ENCODE data around the gene BRF1.
"Not testable (repeated sequence)": the region's sequence is repeated elsewhere in the genome, so short reads cannot be mapped to it uniquely, and the experiment has no call there.

BRF1 gene

DNA sequence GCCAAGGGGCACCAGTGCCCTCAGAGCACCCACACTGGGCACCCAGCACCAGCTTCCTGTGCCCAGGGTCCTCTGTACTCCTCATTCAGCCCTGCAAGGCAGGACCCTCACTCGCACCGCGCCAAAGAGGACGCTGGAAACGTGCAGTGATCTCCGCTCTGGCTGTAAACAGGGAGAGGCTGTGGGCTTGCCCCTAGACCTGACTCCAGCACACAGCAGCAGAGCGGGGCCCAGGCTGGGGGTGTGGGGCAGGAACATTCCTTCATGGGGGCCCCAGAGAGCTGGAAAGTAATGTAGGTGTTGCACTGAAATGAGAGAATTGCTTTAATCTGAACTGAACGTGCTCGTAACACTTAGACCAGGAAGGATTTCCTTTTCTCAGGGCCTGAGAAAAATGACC lies 5.0 kb upstream of the BRF1 start:
- DNase-seq (ENCODE audit: low read depth, low spot score) = no peak
- Histone ChIP-seq H3K27me3 (ENCODE audit: insufficient read depth, insufficient read length) (no peaks in the 10 kb centered on the region), H3K36me3 (ENCODE audit: insufficient read depth, insufficient read length, low read length) (no peaks in the 10 kb centered on the region), H3K4me3 (ENCODE audit: insufficient read length, low read depth) (no peak overlapping the region), H3K4me1 (ENCODE audit: insufficient read depth, insufficient read length) (no peaks in the 10 kb centered on the region), H3K9me3 (ENCODE audit: insufficient read depth, low read length) (no peaks in the 10 kb centered on the region), H3K9ac (ENCODE audit: insufficient read length, low read depth) (peak overlapping the region; percentile 36)
- TF ChIP-seq SUZ12 (IDR thresholded peaks at IDR 0.05; ENCODE audit: extremely low read depth, insufficient read depth, insufficient read length) (no peak), YY1 (IDR thresholded peaks at IDR 0.05; ENCODE audit: insufficient read depth, insufficient read length) (no peak), ZNF274 (IDR thresholded peaks at IDR 0.05; ENCODE audit: low read depth, low read length) (no peak)

GRCh38 chr14:105305345-105305744 lies 4.5 kb upstream of the BRF1 start:
- no peak overlapping the region for H3K4me3 ChIP-seq (ENCODE audit: insufficient read length, low read depth)
- H3K9me3 ChIP-seq (ENCODE audit: insufficient read depth, low read length) = no peaks in the 10 kb centered on the region
- no peak for DNase-seq (ENCODE audit: low read depth, low spot score)
- no peaks in the 10 kb centered on the region for H3K36me3 ChIP-seq (ENCODE audit: insufficient read depth, insufficient read length, low read length)
- no peaks in the 10 kb centered on the region for H3K4me1 ChIP-seq (ENCODE audit: insufficient read depth, insufficient read length)
- H3K27me3 ChIP-seq (ENCODE audit: insufficient read depth, insufficient read length) = no peaks in the 10 kb centered on the region
- H3K9ac ChIP-seq (ENCODE audit: insufficient read length, low read depth) = peak overlapping the region; percentile 36
- TF ChIP-seq YY1 (IDR thresholded peaks at IDR 0.05; ENCODE audit: insufficient read depth, insufficient read length) (no peak), ZNF274 (IDR thresholded peaks at IDR 0.05; ENCODE audit: low read depth, low read length) (no peak), SUZ12 (IDR thresholded peaks at IDR 0.05; ENCODE audit: extremely low read depth, insufficient read depth, insufficient read length) (no peak)

- no peak overlapping the region for H3K9ac ChIP-seq (ENCODE audit: insufficient read length, low read depth)
- H3K27me3 ChIP-seq (ENCODE audit: insufficient read depth, insufficient read length) = peaks cover 5% of the 10 kb centered on the region
- no peaks in the 10 kb centered on the region for H3K36me3 ChIP-seq (ENCODE audit: insufficient read depth, insufficient read length, low read length)
- no peaks in the 10 kb centered on the region for H3K9me3 ChIP-seq (ENCODE audit: insufficient read depth, low read length)
- DNase-seq (ENCODE audit: low read depth, low spot score) = no peak
- peaks cover 3% of the 10 kb centered on the region for H3K4me1 ChIP-seq (ENCODE audit: insufficient read depth, insufficient read length)
- H3K4me3 ChIP-seq (ENCODE audit: insufficient read length, low read depth) = no peak overlapping the region
- no peak for TF ChIP-seq ZNF274 (IDR thresholded peaks at IDR 0.05; ENCODE audit: low read depth, low read length)
- no peak for TF ChIP-seq YY1 (IDR thresholded peaks at IDR 0.05; ENCODE audit: insufficient read depth, insufficient read length)
- no peak for TF ChIP-seq SUZ12 (IDR thresholded peaks at IDR 0.05; ENCODE audit: extremely low read depth, insufficient read depth, insufficient read length)
These were observed 3.8 kb upstream of the BRF1 start for GRCh38 chr14:105304565-105304964.

DNA sequence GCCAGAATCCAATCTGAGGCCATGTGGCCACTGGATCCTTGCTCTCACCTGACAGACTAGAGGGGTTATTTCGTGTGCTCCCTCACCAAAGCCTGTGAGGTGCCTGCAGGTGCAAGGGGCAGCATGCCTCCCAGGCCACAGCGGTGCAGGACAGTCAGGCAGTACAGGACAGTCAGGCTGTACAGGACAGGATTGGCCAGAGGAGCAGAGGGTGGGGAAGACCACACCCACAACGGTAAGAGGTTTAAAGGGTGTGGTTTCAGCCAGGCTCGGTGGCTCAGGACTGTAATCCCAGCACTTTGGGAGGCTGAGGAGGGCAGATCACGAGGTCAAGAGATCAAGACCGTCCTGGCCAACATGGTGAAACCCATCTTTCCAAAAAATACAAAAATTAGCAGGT lies 3.1 kb upstream of the BRF1 start:
- Histone ChIP-seq H3K36me3 (ENCODE audit: insufficient read depth, insufficient read length, low read length) (no peaks in the 10 kb centered on the region), H3K4me3 (ENCODE audit: insufficient read length, low read depth) (no peak overlapping the region), H3K9ac (ENCODE audit: insufficient read length, low read depth) (no peak overlapping the region), H3K9me3 (ENCODE audit: insufficient read depth, low read length) (no peaks in the 10 kb centered on the region), H3K4me1 (ENCODE audit: insufficient read depth, insufficient read length) (peaks cover 4% of the 10 kb centered on the region), H3K27me3 (ENCODE audit: insufficient read depth, insufficient read length) (peaks cover 7% of the 10 kb centered on the region)
- TF ChIP-seq SUZ12 (IDR thresholded peaks at IDR 0.05; ENCODE audit: extremely low read depth, insufficient read depth, insufficient read length) (no peak), ZNF274 (IDR thresholded peaks at IDR 0.05; ENCODE audit: low read depth, low read length) (no peak), YY1 (IDR thresholded peaks at IDR 0.05; ENCODE audit: insufficient read depth, insufficient read length) (no peak)
- DNase-seq (ENCODE audit: low read depth, low spot score) = no peak

DNA sequence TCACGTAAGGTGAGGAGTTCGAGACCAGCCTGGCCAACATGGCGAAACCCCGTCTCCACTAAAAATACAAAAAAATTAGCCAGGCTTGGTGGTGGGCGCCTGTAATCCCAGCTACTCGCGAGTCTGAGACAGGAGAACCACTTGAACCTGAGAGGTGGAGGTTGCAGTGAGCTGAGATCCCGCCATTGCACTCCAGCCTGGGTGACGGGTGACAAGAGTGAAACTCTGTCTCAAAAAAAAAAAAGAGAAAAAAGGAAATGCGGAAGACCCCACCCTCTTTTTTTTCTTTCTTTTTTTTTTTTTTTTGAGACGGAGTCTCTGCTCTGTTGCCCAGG lies 1.1 kb upstream of the BRF1 start:
- H3K9ac ChIP-seq (ENCODE audit: insufficient read length, low read depth) = not testable (repeated sequence)

DNA sequence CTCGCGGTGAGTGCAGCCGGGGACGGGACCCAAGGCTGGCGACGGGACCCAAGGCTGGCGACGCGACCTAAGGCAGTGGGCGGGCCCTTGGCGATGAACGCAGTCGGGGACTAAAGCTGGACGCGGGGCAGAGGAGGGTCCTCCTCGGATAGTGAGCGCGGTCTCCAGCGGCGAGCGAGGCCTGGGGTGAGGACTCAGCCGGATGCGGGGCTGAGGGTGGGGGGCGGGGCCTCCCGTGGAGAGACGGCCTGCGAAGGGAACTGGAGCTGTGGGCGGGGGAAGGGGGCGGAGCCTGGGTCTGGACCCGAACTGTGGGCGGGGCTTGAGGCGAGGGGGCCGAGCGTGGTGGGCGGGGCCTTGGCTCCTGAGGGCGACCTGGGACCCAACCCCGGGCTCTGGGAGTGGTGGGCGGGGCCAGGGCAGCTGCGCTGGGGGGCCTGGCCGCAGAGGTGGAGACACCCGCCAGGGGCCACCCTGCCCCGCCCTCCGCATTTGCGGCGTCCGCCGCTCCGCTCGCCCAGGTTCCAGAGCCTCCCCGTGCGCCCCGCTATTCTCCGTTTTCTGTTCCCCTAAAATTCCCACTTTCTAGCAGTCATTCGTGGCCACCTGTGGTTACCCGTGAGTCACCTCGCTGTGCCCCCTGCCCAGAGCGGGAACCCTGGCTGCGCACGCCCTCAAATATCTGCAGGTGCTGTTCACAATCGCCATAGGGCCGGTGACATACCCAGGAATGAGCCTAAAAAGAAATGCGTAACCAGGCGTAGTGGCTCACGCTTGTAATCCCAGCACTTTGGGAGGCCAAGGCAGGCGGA lies 508 bp upstream of the BRF1 start:
- peak overlapping the region; percentile 46 for H3K4me3 ChIP-seq (ENCODE audit: insufficient read length, low read depth)
- H3K4me1 ChIP-seq (ENCODE audit: insufficient read depth, insufficient read length) = peaks cover 4% of the 10 kb centered on the region
- TF ChIP-seq ZNF274 (IDR thresholded peaks at IDR 0.05; ENCODE audit: low read depth, low read length) = no peak
- DNase-seq (ENCODE audit: low read depth, low spot score) = peak; percentile 77
- H3K9ac ChIP-seq (ENCODE audit: insufficient read length, low read depth) = peak overlapping the region; percentile 96
- H3K9me3 ChIP-seq (ENCODE audit: insufficient read depth, low read length) = no peaks in the 10 kb centered on the region
- peaks cover 7% of the 10 kb centered on the region for H3K27me3 ChIP-seq (ENCODE audit: insufficient read depth, insufficient read length)
- no peaks in the 10 kb centered on the region for H3K36me3 ChIP-seq (ENCODE audit: insufficient read depth, insufficient read length, low read length)

More for the DNA sequence above, 1.1 kb upstream of the BRF1 start:
- H3K4me3 ChIP-seq (ENCODE audit: insufficient read length, low read depth) = peak overlapping the region; percentile 32
- not testable (repeated sequence) for H3K9me3 ChIP-seq (ENCODE audit: insufficient read depth, low read length); H3K36me3 ChIP-seq (ENCODE audit: insufficient read depth, insufficient read length, low read length); H3K4me1 ChIP-seq (ENCODE audit: insufficient read depth, insufficient read length); H3K27me3 ChIP-seq (ENCODE audit: insufficient read depth, insufficient read length); DNase-seq (ENCODE audit: low read depth, low spot score)

DNA sequence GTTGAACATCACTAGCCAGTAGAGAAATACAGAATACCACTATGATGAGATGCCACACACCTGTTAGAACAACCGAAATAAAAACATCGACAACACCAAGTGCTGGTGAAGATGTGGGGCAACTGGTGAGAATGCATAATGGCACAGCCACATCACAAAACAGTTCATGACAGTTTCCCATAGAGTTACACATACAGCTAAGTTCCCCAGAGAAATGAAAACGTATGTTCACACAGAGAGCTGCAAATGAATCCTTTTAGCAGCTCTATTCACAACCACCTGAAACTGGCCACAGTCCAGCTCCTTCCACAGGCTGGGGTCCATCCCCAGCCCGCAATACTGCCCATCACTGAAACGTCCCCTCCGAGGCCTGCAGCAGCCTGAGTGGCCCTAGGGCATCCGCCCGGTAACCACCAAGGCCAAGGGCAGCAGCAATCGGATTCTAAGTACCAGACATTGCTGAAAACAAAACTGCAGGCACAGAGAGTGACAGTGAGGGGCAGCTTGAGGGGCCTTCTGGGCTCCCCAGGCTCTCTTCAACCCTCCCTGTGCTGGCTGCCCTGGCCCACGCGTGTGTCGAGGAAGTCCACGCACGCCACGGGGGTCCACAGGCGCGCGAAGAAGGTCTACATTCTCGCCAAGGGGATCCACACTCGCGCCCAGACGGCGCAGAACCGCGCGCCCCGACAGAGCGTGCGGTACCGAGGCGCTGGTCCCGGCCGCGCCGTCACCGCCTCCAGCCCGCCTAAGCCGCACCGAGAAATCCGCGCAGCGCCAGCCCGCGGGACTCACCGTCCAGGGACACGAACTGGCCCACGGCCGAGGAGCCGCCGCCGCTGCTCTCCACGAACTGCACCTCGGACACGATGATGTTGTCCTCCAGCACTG lies 903 bp downstream of the BRF1 start:
- H3K36me3 ChIP-seq (ENCODE audit: insufficient read depth, insufficient read length, low read length) = no peaks in the 10 kb centered on the region
- no peak for DNase-seq (ENCODE audit: low read depth, low spot score)
- peak overlapping the region; percentile 90 for H3K4me3 ChIP-seq (ENCODE audit: insufficient read length, low read depth)
- peak overlapping the region; percentile 96 for H3K9ac ChIP-seq (ENCODE audit: insufficient read length, low read depth)
- TF ChIP-seq YY1 (IDR thresholded peaks at IDR 0.05; ENCODE audit: insufficient read depth, insufficient read length) (no peak), SUZ12 (IDR thresholded peaks at IDR 0.05; ENCODE audit: extremely low read depth, insufficient read depth, insufficient read length) (no peak)
- no peaks in the 10 kb centered on the region for H3K9me3 ChIP-seq (ENCODE audit: insufficient read depth, low read length)
- H3K27me3 ChIP-seq (ENCODE audit: insufficient read depth, insufficient read length) = peaks cover 7% of the 10 kb centered on the region
- H3K4me1 ChIP-seq (ENCODE audit: insufficient read depth, insufficient read length) = peaks cover 4% of the 10 kb centered on the region

GRCh38 chr14:105297311-105297710 lies 3.5 kb downstream of the BRF1 start:
- not testable (repeated sequence) for H3K4me3 ChIP-seq (ENCODE audit: insufficient read length, low read depth); H3K36me3 ChIP-seq (ENCODE audit: insufficient read depth, insufficient read length, low read length); DNase-seq (ENCODE audit: low read depth, low spot score); H3K27me3 ChIP-seq (ENCODE audit: insufficient read depth, insufficient read length); H3K9me3 ChIP-seq (ENCODE audit: insufficient read depth, low read length); H3K9ac ChIP-seq (ENCODE audit: insufficient read length, low read depth); H3K4me1 ChIP-seq (ENCODE audit: insufficient read depth, insufficient read length)

Data from NT2/D1 (cell line).